ENCODE measurements around the gene SIPA1L3. TPM values are rescaled to one million over a fixed set of nuclear protein-coding genes. Genes with fewer than 3 reads are reported as not detected.
A peak's percentile ranks its signal among the peaks of the same experiment; 100 is the strongest.

SIPA1L3 gene
- polyA plus RNA-seq, 2 of the 4 experiments (the other 2 are of a cell fraction) = 28.9 to 50.6 TPM

GRCh38 chr19:37961198-37961597, 54.2 kb downstream of the SIPA1L3 start:
- Histone ChIP-seq H3K9me3 (peaks cover 13% of the 10 kb centered on the region), H3K4me2 (no peak overlapping the region), H3K4me1 (peaks cover 22% of the 10 kb centered on the region; the same call in 2 of the 3 replicates), H3K27ac (no peak overlapping the region), H3K4me3 (no peak overlapping the region)
- TF ChIP-seq HOXA7 (CRISPR knock-in tag; IDR thresholded peaks at IDR 0.05) (no peak), USF2 (IDR thresholded peaks at IDR 0.05) (no peak), MAX (IDR thresholded peaks at IDR 0.05) (no peak), HMGXB4 (CRISPR knock-in tag; IDR thresholded peaks at IDR 0.05; ENCODE audit: borderline replicate concordance) (no peak), CBX8 (IDR thresholded peaks at IDR 0.05) (no peak)
- ChIA-PET POLR2A (no interaction called here), CTCF (interaction anchor here (0.5 to 1.0 kb wide), 2 partner anchors 40 to 55 kb away, joined by 3 read pairs; partner anchors contain the start of genes SIPA1L3 and WDR87)
- FAIRE-seq (peak; percentile 96), DNase-seq (ENCODE audit: low read depth in 1 of 2, low spot score in 1 of 2) (no peak), ATAC-seq (no peak)
- 95% methylated on average over 4 of the region's 4 CpGs for WGBS (ENCODE audit: missing lambda C conversion rate)

GRCh38 chr19:37963190-37963936, 56.4 kb downstream of the SIPA1L3 start:
- Histone ChIP-seq H3K4me2 (no peak overlapping the region), H3K27ac (peak overlapping the region in 1 of 2 experiments; percentile 36; a peak in 2 of 6 replicates), H3K4me1 (peaks cover 27% of the 10 kb centered on the region), H3K4me3 (no peak overlapping the region), H3K9me3 (peaks cover 13% of the 10 kb centered on the region)
- DNase-seq (ENCODE audit: low read depth in 1 of 2, low spot score in 1 of 2) (no peak), FAIRE-seq (peak; percentile 93), ATAC-seq (peak; percentile 39 to 62; a peak in 4 of 6 replicates)
- ChIA-PET CTCF (interaction anchor here (0.7 to 2.2 kb wide), 10 partner anchors 9 to 61 kb away, joined by 3 to 15 read pairs (median 4); no protein-coding TSS in a partner anchor), POLR2A (no interaction called here)
- 96% methylated on average over 4 of the region's 4 CpGs for WGBS (ENCODE audit: missing lambda C conversion rate)
- TF ChIP-seq GATA3 (IDR thresholded peaks at IDR 0.05; ENCODE audit: borderline replicate concordance) = no peak
- no peak for TF ChIP-seq NR3C1 (IDR thresholded peaks at IDR 0.05)
- TF ChIP-seq FOSB (CRISPR knock-in tag; IDR thresholded peaks at IDR 0.05) = no peak
- peak; percentile 8; the same call in 1 of the 2 replicates for TF ChIP-seq MAX (IDR thresholded peaks at IDR 0.05)
- no peak for TF ChIP-seq POLR2AphosphoS2 (conservative IDR thresholded peaks at IDR 0.05; ENCODE audit: low read length)
- TF ChIP-seq TP53 (CRISPR knock-in tag; IDR thresholded peaks at IDR 0.05) = no peak

GRCh38 chr19:37964109-37964508, 57.1 kb downstream of the SIPA1L3 start:
- 88% methylated on average over 2 of the region's 2 CpGs for WGBS (ENCODE audit: missing lambda C conversion rate)
- Histone ChIP-seq H3K27ac (peak overlapping the region in 1 of 2 experiments; percentile 2; a peak in 1 of 6 replicates), H3K4me3 (no peak overlapping the region), H3K9me3 (peaks cover 13% of the 10 kb centered on the region), H3K4me2 (no peak overlapping the region), H3K4me1 (peaks cover 27% of the 10 kb centered on the region)
- no peak for FAIRE-seq
- POLR2A ChIA-PET = no interaction called here
- DNase-seq (ENCODE audit: low read depth in 1 of 2, low spot score in 1 of 2) = no peak
- no peak for ATAC-seq
- CTCF ChIA-PET = interaction anchor here (0.6 to 2.2 kb wide), 7 partner anchors 8 to 62 kb away, joined by 3 to 15 read pairs (median 6); no protein-coding TSS in a partner anchor
- TF ChIP-seq ESRRA (IDR thresholded peaks at IDR 0.05; ENCODE audit: borderline replicate concordance, low read length) (no peak), PBX3 (IDR thresholded peaks at IDR 0.05) (no peak), ZNF302 (CRISPR knock-in tag; IDR thresholded peaks at IDR 0.05) (no peak)
